Measurements from ENCODE around the gene ZMYM4.

- TF ChIP-seq CTCF (IDR thresholded peaks at IDR 0.05) (no peak), POLR2A (IDR thresholded peaks at IDR 0.05) (no peak)
Measured at GRCh38 chr1:35326246-35326866, 57.8 kb downstream of the ZMYM4 start.
